H9 (cell line): Measurements from ENCODE around the gene CCDC68. TPM values are rescaled to one million over a fixed set of nuclear protein-coding genes. Genes with fewer than 3 reads are reported as not detected.

Experiments
- DNase-seq: peaks from one replicate; pipeline ENCODE4 v3.0.0-alpha.2; 2017
- H2AFZ ChIP-seq: one replicate; pipeline ENCODE4 v1.6.1; 2013; ENCODE audit warnings: mild to moderate bottlenecking, low read length, control low read depth, moderate library complexity
- H2AK5ac ChIP-seq: 2 replicates; pipeline ENCODE4 v1.6.1; 2013; ENCODE audit warnings: low read length, control low read depth, mixed read lengths; ENCODE audit not compliant: insufficient read length
- H2BK120ac ChIP-seq: one replicate; pipeline ENCODE4 v1.6.1; 2013; ENCODE audit warnings: low read depth, mild to moderate bottlenecking, low read length, control low read depth, inconsistent platforms; ENCODE audit not compliant: poor library complexity, severe bottlenecking
- H2BK12ac ChIP-seq: 2 replicates; pipeline ENCODE4 v1.6.1; 2013; ENCODE audit warnings: low read length, control low read depth, mixed read lengths, low read depth; ENCODE audit not compliant: insufficient read length
- H2BK15ac ChIP-seq: 2 replicates; pipeline ENCODE4 v1.6.1; 2013; ENCODE audit warnings: low read depth, low read length, control low read depth
- H2BK20ac ChIP-seq: one replicate; pipeline ENCODE4 v1.6.1; 2013; ENCODE audit warnings: low read depth, mild to moderate bottlenecking, low read length, control low read depth, inconsistent platforms; ENCODE audit not compliant: poor library complexity, severe bottlenecking
- H2BK5ac ChIP-seq: 2 replicates; pipeline ENCODE4 v1.6.1; 2013; ENCODE audit warnings: low read length, control low read depth, mixed read lengths; ENCODE audit not compliant: insufficient read length
- H3K14ac ChIP-seq: 2 replicates; pipeline ENCODE4 v1.6.1; 2013; ENCODE audit warnings: low read length, control low read depth; ENCODE audit not compliant: insufficient read depth
- H3K18ac ChIP-seq: 2 replicates; pipeline ENCODE4 v1.6.1; 2013; ENCODE audit warnings: low read depth, mild to moderate bottlenecking, mixed read lengths, low read length, control low read depth; ENCODE audit not compliant: insufficient read length
- H3K23ac ChIP-seq: 2 replicates; pipeline ENCODE4 v1.6.1; 2013; ENCODE audit warnings: low read length, control low read depth, mixed read lengths, low read depth; ENCODE audit not compliant: insufficient read length
- H3K23me2 ChIP-seq: 2 replicates; pipeline ENCODE4 v1.6.1; 2013; ENCODE audit warnings: low read depth, mild to moderate bottlenecking, mixed read lengths, low read length, control low read depth; ENCODE audit not compliant: insufficient read length, poor library complexity, severe bottlenecking
- H3K27ac ChIP-seq: 2 replicates; pipeline ENCODE4 v1.5.1; 2013; ENCODE audit warnings: low read length, control low read depth, mixed read lengths, low read depth; ENCODE audit not compliant: insufficient read length
- H3K27me3 ChIP-seq: 2 replicates; pipeline ENCODE4 v1.6.1; 2013; ENCODE audit warnings: low read length, control low read depth, inconsistent platforms; ENCODE audit not compliant: insufficient read depth
- H3K4ac ChIP-seq: 2 replicates; pipeline ENCODE4 v1.6.1; 2013; ENCODE audit warnings: low read depth, mild to moderate bottlenecking, control low read depth, inconsistent platforms, low read length, moderate library complexity
- H3K4me1 ChIP-seq: 2 replicates; pipeline ENCODE4 v1.6.1; 2013; ENCODE audit warnings: low read length, control low read depth, inconsistent platforms; ENCODE audit not compliant: insufficient read depth
- H3K4me2 ChIP-seq: 2 replicates; pipeline ENCODE4 v1.6.1; 2013; ENCODE audit warnings: low read length, control low read depth, mixed read lengths; ENCODE audit not compliant: insufficient read length, insufficient read depth
- H3K56ac ChIP-seq: 2 replicates; pipeline ENCODE4 v1.6.1; 2013; ENCODE audit warnings: low read depth, mild to moderate bottlenecking, mixed read lengths, low read length, control low read depth; ENCODE audit not compliant: insufficient read length
- H3K79me1 ChIP-seq: 2 replicates; pipeline ENCODE4 v1.6.1; 2013; ENCODE audit warnings: low read depth, mild to moderate bottlenecking, moderate library complexity, low read length, control low read depth, inconsistent platforms; ENCODE audit not compliant: insufficient read depth, poor library complexity, severe bottlenecking
- H3K79me2 ChIP-seq: 2 replicates; pipeline ENCODE4 v1.6.1; 2013; ENCODE audit warnings: low read length, control low read depth, inconsistent platforms; ENCODE audit not compliant: insufficient read depth
- H3K9ac ChIP-seq: 2 replicates; pipeline ENCODE4 v1.6.1; 2013; ENCODE audit warnings: low read length, control low read depth, mixed read lengths; ENCODE audit not compliant: insufficient read length; ENCODE audit errors: extremely low read depth
- H3K9me3 ChIP-seq: one replicate; pipeline ENCODE4 v1.6.1; 2013; ENCODE audit warnings: low read depth, low read length, inconsistent platforms; ENCODE audit not compliant: control insufficient read depth
- H3T11ph ChIP-seq: one replicate; pipeline ENCODE4 v1.6.1; 2013; ENCODE audit warnings: mild to moderate bottlenecking, low read length, control low read depth, inconsistent platforms
- H4K20me1 ChIP-seq: one replicate; pipeline ENCODE4 v1.6.1; 2013; ENCODE audit not compliant: control insufficient read depth, insufficient read length, insufficient read depth
- H4K5ac ChIP-seq: 2 replicates; pipeline ENCODE4 v1.6.1; 2013; ENCODE audit warnings: low read depth, mild to moderate bottlenecking, mixed read lengths, low read length, control low read depth; ENCODE audit not compliant: insufficient read length
- H4K8ac ChIP-seq: replicated peaks from 2 replicates; pipeline ENCODE4 v1.6.1; 2013; ENCODE audit warnings: low read length, control low read depth, mixed read lengths, low read depth; ENCODE audit not compliant: insufficient read length
- H4K91ac ChIP-seq: 2 replicates; pipeline ENCODE4 v1.6.1; 2013; ENCODE audit warnings: low read depth, mild to moderate bottlenecking, moderate library complexity, mixed read lengths, low read length, control low read depth; ENCODE audit not compliant: insufficient read length
- H3K27ac Mint-ChIP-seq, 3 experiments: 2 replicates in 2 of 3; 3 replicates in 1 of 3; pipeline ENCODE4 v1.8.0; 2020 to 2021; ENCODE audit warnings: mixed read lengths in 3 of 3, mild to moderate bottlenecking in 1 of 3, moderate library complexity in 1 of 3
- H3K27me3 Mint-ChIP-seq: 2 replicates; pipeline ENCODE4 v1.8.0; 2021; ENCODE audit warnings: low read depth, mild to moderate bottlenecking, moderate library complexity, mixed read lengths
- H3K36me3 Mint-ChIP-seq, 3 experiments: 2 replicates in 2 of 3; 3 replicates in 1 of 3; pipeline ENCODE4 v1.8.0; 2020 to 2021; ENCODE audit warnings: low read depth in 3 of 3, mixed read lengths in 3 of 3; ENCODE audit not compliant: insufficient read depth in 1 of 3
- H3K4me1 Mint-ChIP-seq, 2 experiments: 2 replicates each; pipeline ENCODE4 v1.8.0; 2020; ENCODE audit warnings: mixed read lengths in 2 of 2
- H3K4me3 Mint-ChIP-seq, 2 experiments: 2 replicates in 1 of 2; 3 replicates in 1 of 2; pipeline ENCODE4 v1.8.0; 2020 to 2021; ENCODE audit warnings: mild to moderate bottlenecking in 2 of 2, mixed read lengths in 2 of 2, moderate library complexity in 1 of 2
- H3K9me3 Mint-ChIP-seq, 2 experiments: 2 replicates in 1 of 2; 3 replicates in 1 of 2; pipeline ENCODE4 v1.8.0; 2020; ENCODE audit warnings: mild to moderate bottlenecking in 2 of 2, mixed read lengths in 2 of 2, moderate library complexity in 1 of 2
- WGBS: extraction: QIAGEN DNeasy Blood & Tissue Kit; methylation state at CpG from one replicate; pipeline ENCODE4 v1.1.7; 2013; ENCODE audit warnings: missing lambda C conversion rate, low lambda C conversion rate, mixed read lengths; ENCODE audit not compliant: insufficient read length; ENCODE audit errors: extremely low coverage; 5-methylcytosine and 5-hydroxymethylcytosine counted together
- total RNA-seq: library from RNA; stranded (reverse); gene quantifications from 2 replicates; pipeline ENCODE4 v1.2.1, GENCODE V29; 2021
- TF ChIP-seq, protein P1 (sequence below): fragments of 200-600 bp; sonication (generic); conservative IDR thresholded peaks from 3 replicates; pipeline ENCODE4 v1.8.0; 2021; ENCODE audit warnings: antibody characterized with exemption, mild to moderate bottlenecking

The CCDC68 gene
- total RNA-seq, 1 experiment from 2014 or later: not detected

DNA sequence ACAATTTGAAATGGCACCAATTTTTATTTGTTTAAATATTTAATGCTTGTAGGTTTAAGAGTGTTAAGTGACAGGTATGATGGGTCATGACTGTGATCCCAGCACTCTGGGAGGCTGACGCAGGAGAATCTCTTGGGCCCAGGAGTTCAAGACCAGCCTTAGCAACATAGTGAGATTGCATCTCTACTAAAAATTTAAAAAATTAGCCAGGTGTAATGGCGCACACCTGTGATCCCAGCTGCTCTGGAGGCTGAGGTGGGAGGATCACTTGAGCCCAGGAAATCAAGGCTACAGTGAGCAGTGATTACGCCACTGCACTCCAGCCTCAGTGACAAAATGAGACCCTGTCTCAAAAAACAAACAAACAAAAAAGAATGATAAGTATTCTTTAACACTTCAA lies 43.0 kb upstream of the CCDC68 start:
- Histone ChIP-seq H2AFZ (no peak overlapping the region), H3K23ac (no peak overlapping the region), H2BK5ac (no peak overlapping the region), H4K91ac (no peak overlapping the region), H4K5ac (no peak overlapping the region), H3K18ac (no peak overlapping the region), H3K27ac (no peak overlapping the region), H2BK12ac (no peak overlapping the region), H3K79me1 (no peaks in the 10 kb centered on the region), H4K20me1 (no peaks in the 10 kb centered on the region), H2AK5ac (no peak overlapping the region), H2BK120ac (no peak overlapping the region), H3K79me2 (no peaks in the 10 kb centered on the region), H3K14ac (no peak overlapping the region), H2BK15ac (no peak overlapping the region), H3K23me2 (no peaks in the 10 kb centered on the region), H4K8ac (no peak overlapping the region), H3T11ph (no peak overlapping the region), H3K4ac (no peak overlapping the region), H3K4me2 (no peak overlapping the region), H2BK20ac (no peak overlapping the region), H3K27me3 (no peaks in the 10 kb centered on the region), H3K4me1 (peaks cover 2% of the 10 kb centered on the region; the same call in 1 of the 2 replicates), H3K56ac (no peak overlapping the region), H3K9ac (no peak overlapping the region), H3K9me3 (no peaks in the 10 kb centered on the region)
- Mint-ChIP-seq H3K9me3 (no peaks in the 10 kb centered on the region), H3K4me3 (no peak overlapping the region), H3K27ac (no peak overlapping the region; a peak in 1 of 7 replicates), H3K36me3 (no peaks in the 10 kb centered on the region), H3K4me1 (peaks cover 12 to 15% of the 10 kb centered on the region in 2 experiments), H3K27me3 (no peaks in the 10 kb centered on the region)
- TF ChIP-seq, protein P1, sequence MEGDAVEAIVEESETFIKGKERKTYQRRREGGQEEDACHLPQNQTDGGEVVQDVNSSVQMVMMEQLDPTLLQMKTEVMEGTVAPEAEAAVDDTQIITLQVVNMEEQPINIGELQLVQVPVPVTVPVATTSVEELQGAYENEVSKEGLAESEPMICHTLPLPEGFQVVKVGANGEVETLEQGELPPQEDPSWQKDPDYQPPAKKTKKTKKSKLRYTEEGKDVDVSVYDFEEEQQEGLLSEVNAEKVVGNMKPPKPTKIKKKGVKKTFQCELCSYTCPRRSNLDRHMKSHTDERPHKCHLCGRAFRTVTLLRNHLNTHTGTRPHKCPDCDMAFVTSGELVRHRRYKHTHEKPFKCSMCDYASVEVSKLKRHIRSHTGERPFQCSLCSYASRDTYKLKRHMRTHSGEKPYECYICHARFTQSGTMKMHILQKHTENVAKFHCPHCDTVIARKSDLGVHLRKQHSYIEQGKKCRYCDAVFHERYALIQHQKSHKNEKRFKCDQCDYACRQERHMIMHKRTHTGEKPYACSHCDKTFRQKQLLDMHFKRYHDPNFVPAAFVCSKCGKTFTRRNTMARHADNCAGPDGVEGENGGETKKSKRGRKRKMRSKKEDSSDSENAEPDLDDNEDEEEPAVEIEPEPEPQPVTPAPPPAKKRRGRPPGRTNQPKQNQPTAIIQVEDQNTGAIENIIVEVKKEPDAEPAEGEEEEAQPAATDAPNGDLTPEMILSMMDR: no peak
- DNase-seq: no peak
- no CpG with 5 or more reads among the region's 3 CpGs for WGBS
